HG02588 (cell line): Measurements from ENCODE around the gene RAI1.
"Not testable (repeated sequence)": the region's sequence is repeated elsewhere in the genome, so short reads cannot be mapped to it uniquely, and the experiment has no call there.

ENCODE experiments used
- ATAC-seq: cut with Tn5 transposase; IDR thresholded peaks from one replicate; pipeline ENCODE4 v1.9.1; 2021; ENCODE audit warnings: mild to moderate bottlenecking, moderate library complexity; ENCODE audit not compliant: unreplicated experiment

Gene RAI1

GRCh38 chr17:17679243-17679642 is 2.0 kb upstream of the RAI1 start:
- no peak for ATAC-seq

- no peak for ATAC-seq
Observed at GRCh38 chr17:17679748-17680147, 1.5 kb upstream of the RAI1 start.

- no peak for ATAC-seq
Observed at GRCh38 chr17:17680477-17681186, 626 bp upstream of the RAI1 start.

DNA sequence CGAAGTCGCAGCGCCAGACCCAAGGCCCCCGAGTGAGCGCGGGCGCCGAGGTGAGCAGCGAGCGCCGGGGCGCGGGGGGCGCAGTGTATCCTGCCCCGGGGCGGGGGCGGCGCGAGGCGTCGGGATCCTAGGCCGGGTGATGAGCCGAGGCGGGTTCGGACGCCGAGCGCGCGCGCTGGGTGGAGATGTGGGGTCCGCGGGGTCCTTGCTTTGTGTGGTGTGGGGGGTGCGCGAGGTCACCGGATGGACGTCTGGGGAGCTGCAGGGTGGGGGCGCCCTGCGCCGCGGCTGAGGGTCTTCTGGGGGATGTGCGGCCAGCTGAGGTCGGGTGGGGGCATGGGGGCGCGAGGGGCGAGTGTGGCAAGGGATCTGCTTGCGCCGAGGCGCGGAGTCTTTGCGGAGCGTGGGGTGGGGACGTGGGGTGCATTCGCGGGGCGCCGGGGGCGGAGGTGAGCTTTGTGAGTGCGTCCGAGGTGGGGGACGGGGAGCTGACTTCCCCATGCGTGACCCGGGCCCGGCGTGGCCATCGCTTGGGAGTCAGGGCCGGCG is 560 bp downstream of the RAI1 start:
- peak; percentile 31 for ATAC-seq

DNA sequence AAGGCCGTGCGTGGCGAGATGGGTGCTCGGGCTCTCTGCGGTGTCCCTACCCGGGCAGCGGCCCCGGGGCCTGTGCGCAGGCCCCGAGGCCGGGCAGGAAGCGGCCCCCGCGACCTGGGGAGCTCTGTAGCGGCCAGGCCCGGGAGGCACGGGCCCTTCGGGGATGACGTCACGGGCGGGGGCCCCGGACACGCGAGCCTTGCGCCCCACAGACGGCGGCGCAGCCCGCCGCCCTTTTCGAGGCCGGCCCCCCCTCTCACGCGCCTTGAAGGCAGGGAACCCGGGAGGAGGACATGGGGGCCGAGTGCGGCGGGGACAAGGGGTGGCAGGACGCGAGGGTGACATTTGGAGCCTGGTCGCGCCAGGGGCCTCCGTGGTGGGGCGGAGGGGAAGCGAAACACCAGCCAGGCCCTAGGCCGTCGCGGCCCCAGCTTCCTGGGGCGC is 1.1 kb downstream of the RAI1 start:
- ATAC-seq, result peak; percentile 31

DNA sequence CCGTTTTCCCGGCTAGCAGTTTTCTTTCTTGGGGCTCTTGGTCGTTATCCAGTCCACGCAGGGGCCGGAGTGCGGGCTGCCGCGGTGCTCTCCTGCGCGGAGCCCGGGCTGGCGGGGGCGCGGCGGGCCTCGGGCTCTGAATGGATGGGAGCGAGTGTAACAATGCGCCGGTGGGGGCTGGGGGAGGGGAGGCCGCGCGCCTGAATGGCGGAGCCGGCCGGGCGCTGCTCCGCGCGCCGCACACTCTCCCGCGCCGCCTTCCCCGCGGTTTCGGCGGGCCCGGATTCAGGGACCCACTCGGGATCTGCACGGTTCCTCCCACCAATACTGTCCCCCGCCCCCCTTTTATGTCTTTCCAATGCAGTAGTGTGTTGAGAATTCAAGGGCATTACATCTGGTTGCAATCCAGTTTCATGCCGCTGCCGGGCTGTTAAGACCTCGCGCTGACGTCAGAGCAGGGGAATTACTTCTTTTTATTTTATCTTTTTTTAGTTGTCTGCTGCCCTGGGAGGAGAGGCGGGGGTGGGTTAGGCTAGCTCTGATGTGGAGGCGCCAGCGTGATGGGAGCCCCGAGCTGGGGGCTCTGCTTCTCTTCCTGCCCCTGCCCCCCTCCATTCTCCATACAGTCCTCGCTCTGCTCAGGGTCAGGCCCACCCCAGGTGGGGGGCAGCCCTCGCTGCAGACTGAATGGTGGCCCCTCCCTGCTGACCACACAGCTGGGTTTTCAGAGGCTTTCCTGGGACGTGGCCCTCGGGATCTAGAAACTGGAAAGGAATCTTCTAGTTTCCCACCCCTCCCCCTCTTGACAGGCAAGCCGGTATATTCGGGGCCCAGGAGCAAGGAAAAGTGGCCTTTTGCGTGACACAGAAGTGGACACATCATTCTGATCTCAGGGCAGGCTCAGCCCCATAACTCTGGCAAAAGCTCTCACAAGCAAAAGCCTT is 1.8 kb downstream of the RAI1 start:
- peak; percentile 20 for ATAC-seq

GRCh38 chr17:17683710-17684365 is 2.6 kb downstream of the RAI1 start:
- ATAC-seq, result no peak

DNA sequence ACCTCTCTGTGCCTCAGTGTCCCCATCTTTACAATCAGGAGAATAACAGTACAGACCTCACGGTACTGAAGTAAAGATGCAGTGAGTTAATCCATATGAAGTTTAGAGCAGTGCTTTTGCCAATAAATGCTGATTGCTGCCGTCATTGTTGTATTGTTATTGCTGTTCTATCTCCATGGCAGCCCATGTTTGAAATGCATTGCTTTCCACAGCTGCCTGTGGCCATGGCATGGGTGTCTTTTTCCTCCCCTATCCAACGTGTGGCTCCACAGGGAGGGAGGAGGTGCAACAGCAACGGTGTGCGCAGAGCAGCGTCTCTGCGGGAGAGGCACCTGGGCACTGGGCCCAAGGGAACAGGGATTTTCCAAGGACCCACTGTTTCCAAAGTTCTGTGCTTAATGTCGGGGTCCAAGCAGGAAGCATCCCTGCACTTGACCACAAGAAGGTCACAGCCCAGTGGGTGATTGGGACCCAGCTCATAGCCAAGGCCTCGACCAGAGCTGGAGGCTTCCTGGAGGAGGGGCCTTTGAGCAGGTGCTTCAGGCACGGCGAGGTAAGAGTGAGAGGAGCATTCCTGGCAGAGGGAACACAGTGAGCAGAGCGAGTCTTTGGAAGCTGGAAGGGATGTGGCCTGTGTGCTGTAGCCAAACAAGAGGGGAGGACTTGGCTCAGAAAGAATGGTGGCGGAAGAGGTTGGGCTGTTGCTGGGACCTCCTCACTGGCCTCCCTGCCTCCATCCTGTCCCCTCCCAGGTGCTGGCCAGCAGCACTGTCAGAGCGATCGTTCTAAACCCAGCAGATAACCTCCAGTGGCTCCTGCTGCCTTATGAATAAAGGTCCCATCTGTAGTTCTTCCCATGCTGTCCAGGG is 3.9 kb downstream of the RAI1 start:
- ATAC-seq, result no peak

DNA sequence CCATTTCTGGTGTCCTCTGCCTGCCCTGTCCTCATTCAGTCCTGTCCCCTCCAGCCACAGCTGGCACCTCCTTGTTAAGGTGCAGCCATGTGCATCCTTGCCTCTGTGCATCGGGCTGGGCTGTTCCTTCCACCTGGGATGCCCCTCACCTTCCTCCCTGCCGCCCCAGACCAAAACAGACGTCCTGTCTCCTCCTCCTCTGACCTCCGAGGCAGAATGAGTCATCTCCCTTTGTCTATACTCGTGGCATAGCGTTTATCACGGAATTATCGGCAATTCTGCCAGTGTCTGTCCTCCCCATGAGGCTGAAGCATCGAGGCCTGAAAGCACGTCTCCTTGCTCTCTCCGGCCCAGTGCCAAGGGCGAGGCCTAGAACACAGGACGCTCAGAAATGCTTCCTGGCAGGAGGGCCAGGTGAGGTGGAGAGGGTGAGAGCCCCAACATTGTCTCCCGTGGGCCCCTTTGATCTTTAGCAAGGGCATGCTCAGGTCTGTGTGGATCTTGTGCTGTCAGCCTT is 4.6 kb downstream of the RAI1 start:
- no peak for ATAC-seq

GRCh38 chr17:17689312-17689711 is 8.1 kb downstream of the RAI1 start:
- ATAC-seq, result no peak

GRCh38 chr17:17690233-17690632 is 9.0 kb downstream of the RAI1 start:
- ATAC-seq, result not testable (repeated sequence)

DNA sequence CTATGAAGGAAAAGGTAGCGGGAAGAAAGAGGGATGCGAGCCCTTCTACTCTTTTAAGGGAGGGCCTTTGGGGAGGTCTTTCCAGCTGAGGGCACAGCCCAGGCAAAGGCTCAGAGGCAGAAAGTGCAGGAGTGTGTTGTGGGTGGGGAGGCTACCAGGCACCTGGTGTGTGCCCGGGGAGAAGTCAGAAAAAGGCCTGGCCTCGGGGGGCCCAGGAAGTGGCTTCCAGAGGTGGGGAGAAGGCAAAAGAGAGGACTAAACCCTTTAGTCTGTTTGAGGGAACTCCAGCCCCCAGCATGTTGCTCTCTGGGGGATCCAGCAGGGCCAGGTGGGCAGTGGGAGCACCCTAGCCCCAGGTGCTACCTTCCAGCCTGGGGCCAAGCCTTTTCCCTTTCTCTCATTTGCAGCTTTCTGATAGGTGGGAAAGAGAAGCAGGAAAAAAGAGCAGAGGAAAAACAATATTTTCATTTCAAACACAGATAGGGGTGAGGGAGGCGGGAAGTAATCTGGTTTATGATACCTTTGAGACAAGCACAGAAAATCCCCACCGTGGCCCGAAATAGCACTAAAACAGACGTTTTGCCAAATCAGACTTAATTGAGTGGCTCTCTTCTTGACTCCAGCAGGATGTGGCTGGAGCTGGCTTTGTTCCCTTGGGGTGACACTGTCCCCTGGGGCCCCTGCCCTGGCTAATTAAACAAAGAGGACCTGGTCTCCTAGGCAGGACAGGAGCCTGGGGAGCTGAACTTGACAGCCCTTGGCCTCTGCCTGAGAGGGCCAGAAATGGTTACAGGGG is 10.4 kb downstream of the RAI1 start:
- ATAC-seq, result no peak

DNA sequence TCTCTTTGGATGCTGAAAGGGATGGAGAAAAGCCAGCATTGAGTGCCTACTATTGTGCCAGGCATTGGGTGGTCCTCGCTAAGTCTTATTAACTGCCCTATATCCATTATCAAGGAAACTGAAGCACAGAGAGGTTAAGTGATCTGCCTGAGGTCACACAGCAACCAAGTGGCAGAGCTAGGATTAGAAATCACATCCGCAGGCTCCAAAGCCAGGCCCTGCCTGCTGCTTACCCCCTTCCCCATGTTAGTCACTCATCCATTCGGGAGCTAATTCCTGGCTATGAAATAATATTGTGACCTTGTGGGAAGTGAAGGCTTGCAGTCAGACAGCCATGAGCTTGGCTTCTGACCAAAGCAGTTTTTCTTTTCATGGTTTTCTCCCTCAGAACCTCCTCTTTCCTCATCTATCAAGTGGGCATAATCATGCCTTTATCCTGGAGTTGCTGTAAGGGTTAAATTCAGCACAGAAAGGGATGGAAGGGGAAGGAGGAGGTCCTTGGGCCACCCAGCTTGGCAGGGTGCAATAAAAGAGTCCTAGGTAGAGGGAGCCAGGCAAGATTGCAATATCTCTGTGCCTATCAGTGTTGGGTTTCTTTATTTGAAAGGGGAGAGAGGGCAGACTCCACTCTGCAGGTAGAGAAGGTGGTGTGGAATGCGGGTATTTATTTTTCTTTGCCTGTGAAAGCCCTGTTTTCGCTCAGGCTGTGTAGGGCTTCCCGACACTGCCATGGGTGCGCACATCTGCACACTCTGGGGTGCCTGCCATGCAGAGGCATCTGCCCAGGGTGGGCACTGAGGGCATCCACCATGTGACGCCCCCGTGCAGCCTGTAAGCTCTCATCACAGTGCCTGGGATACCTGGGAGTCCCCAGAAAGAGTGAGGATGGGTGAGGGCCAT is 11.3 kb downstream of the RAI1 start:
- no peak for ATAC-seq

DNA sequence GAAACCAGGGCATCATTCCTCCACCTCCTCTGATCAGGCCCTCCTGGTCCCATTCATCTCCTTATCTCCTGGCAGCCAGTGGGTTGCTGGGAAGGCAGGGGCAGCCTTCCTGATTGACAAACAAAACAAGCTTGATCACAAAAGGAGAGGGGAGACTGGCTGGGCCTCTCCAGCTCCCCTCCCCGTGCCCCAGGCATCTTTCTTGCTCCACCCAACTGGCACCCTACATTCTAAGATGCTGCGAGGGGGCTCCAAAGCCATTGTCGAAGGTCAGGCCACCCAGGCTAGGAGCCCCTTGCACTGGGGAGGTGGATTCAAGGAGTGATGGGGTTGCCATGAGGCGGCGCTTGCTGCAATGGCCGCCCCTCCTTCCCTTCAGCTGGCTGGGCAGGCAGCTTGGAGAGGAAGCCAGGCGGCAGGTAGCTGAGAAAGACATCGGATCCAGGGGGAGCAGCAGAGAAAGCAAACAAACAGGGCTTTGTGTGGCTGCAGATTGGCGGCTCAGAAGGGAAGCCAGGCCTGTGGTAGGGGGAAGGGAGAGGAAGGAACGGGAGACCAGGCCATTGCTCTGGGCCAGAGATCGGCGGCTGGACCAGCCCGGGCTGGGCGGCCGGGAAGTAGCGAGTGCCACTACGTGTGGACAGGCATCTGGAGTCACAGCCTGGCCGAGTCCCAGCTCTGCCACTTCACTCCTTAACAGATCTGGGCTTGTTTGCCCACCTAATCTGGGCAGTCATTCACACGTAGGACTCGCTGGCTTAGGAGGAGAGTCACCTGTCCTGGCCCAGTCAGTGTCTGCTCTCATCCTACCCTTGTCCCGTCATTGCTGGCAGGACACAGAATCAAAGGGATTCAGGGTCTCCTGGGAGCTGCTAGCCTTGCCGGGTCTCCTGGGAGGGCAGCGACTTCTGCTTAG is 12.3 kb downstream of the RAI1 start:
- no peak for ATAC-seq

GRCh38 chr17:17694169-17695081 is 13.2 kb downstream of the RAI1 start:
- peak; percentile 52 for ATAC-seq

- ATAC-seq, result no peak
Observed at GRCh38 chr17:17696085-17696484, 14.8 kb downstream of the RAI1 start.
